Measurements from ENCODE around the gene MRPL50. TPM values are rescaled to one million over a fixed set of nuclear protein-coding genes. Genes with fewer than 3 reads are reported as not detected.

The MRPL50 gene
- total RNA-seq, 1 donor from 2014 or later: 11.1 TPM

- DNase-seq (ENCODE audit: low spot score): no peak
- H3K9me3 Mint-ChIP-seq (ENCODE audit: unreplicated experiment): no peaks in the 10 kb centered on the region
- TF ChIP-seq CTCF (IDR thresholded peaks at IDR 0.05; ENCODE audit: unreplicated experiment): no peak
- H3K36me3 Mint-ChIP-seq (ENCODE audit: low read depth, unreplicated experiment): peaks cover 21% of the 10 kb centered on the region
- peaks cover 4% of the 10 kb centered on the region for H3K27me3 Mint-ChIP-seq (ENCODE audit: unreplicated experiment)
- peaks cover 5% of the 10 kb centered on the region for H3K4me1 Mint-ChIP-seq (ENCODE audit: unreplicated experiment)
- H3K4me3 Mint-ChIP-seq (ENCODE audit: unreplicated experiment): no peak overlapping the region
- no peak overlapping the region for H3K27ac Mint-ChIP-seq (ENCODE audit: unreplicated experiment)
Observed at GRCh38 chr9:101414839-101415238, 16.4 kb upstream of the MRPL50 start.

- Mint-ChIP-seq H3K4me3 (ENCODE audit: unreplicated experiment) (peak overlapping the region; percentile 78), H3K36me3 (ENCODE audit: low read depth, unreplicated experiment) (peaks cover 72% of the 10 kb centered on the region), H3K9me3 (ENCODE audit: unreplicated experiment) (peaks cover 44% of the 10 kb centered on the region), H3K27ac (ENCODE audit: unreplicated experiment) (no peak overlapping the region), H3K4me1 (ENCODE audit: unreplicated experiment) (no peaks in the 10 kb centered on the region), H3K27me3 (ENCODE audit: unreplicated experiment) (peaks cover 8% of the 10 kb centered on the region)
- DNase-seq (ENCODE audit: low spot score): no peak
- no peak for TF ChIP-seq CTCF (IDR thresholded peaks at IDR 0.05; ENCODE audit: unreplicated experiment)
Observed at GRCh38 chr9:101409079-101409477, 10.7 kb upstream of the MRPL50 start.

GRCh38 chr9:101408374-101409078 is 10.1 kb upstream of the MRPL50 start:
- Mint-ChIP-seq H3K4me3 (ENCODE audit: unreplicated experiment) (peak overlapping the region; percentile 78), H3K36me3 (ENCODE audit: low read depth, unreplicated experiment) (peaks cover 77% of the 10 kb centered on the region), H3K27me3 (ENCODE audit: unreplicated experiment) (peaks cover 8% of the 10 kb centered on the region), H3K4me1 (ENCODE audit: unreplicated experiment) (no peaks in the 10 kb centered on the region), H3K27ac (ENCODE audit: unreplicated experiment) (no peak overlapping the region), H3K9me3 (ENCODE audit: unreplicated experiment) (peaks cover 44% of the 10 kb centered on the region)
- TF ChIP-seq CTCF (IDR thresholded peaks at IDR 0.05; ENCODE audit: unreplicated experiment): no peak
- DNase-seq (ENCODE audit: low spot score): no peak

GRCh38 chr9:101403516-101404285 is 5.3 kb upstream of the MRPL50 start:
- peaks cover 26% of the 10 kb centered on the region for H3K4me1 Mint-ChIP-seq (ENCODE audit: unreplicated experiment)
- peak overlapping the region; percentile 83 for H3K4me3 Mint-ChIP-seq (ENCODE audit: unreplicated experiment)
- peaks cover 83% of the 10 kb centered on the region for H3K36me3 Mint-ChIP-seq (ENCODE audit: low read depth, unreplicated experiment)
- TF ChIP-seq CTCF (IDR thresholded peaks at IDR 0.05; ENCODE audit: unreplicated experiment): no peak
- H3K9me3 Mint-ChIP-seq (ENCODE audit: unreplicated experiment): peaks cover 36% of the 10 kb centered on the region
- DNase-seq (ENCODE audit: low spot score): no peak
- H3K27ac Mint-ChIP-seq (ENCODE audit: unreplicated experiment): no peak overlapping the region
- peaks cover 7% of the 10 kb centered on the region for H3K27me3 Mint-ChIP-seq (ENCODE audit: unreplicated experiment)

- Mint-ChIP-seq H3K4me1 (ENCODE audit: unreplicated experiment) (peaks cover 41% of the 10 kb centered on the region), H3K27ac (ENCODE audit: unreplicated experiment) (no peak overlapping the region), H3K36me3 (ENCODE audit: low read depth, unreplicated experiment) (peaks cover 52% of the 10 kb centered on the region), H3K27me3 (ENCODE audit: unreplicated experiment) (peaks cover 6% of the 10 kb centered on the region), H3K4me3 (ENCODE audit: unreplicated experiment) (peak overlapping the region; percentile 99), H3K9me3 (ENCODE audit: unreplicated experiment) (peaks cover 6% of the 10 kb centered on the region)
- DNase-seq (ENCODE audit: low spot score): no peak
- TF ChIP-seq CTCF (IDR thresholded peaks at IDR 0.05; ENCODE audit: unreplicated experiment): no peak
Observed at GRCh38 chr9:101400120-101400519, 1.7 kb upstream of the MRPL50 start.
